CD8-positive, alpha-beta memory T cell (primary cell): ENCODE data around the gene TSPAN16. TPM values are rescaled to one million over a fixed set of nuclear protein-coding genes. Genes with fewer than 3 reads are reported as not detected.

ENCODE experiments used
- CTCF ChIA-PET: fragments of 350-600 bp; sonication (Branson Sonifier 250); formaldehyde crosslinking; loops from one replicate; lab custom pipeline; 2021; ENCODE audit warnings: antibody characterized with exemption; lab: Charles Lee
- POLR2A ChIA-PET: fragments of 350-600 bp; sonication (Branson Sonifier 250); formaldehyde crosslinking; loops from one replicate; lab custom pipeline; 2021; ENCODE audit warnings: antibody characterized with exemption; lab: Charles Lee
- DNase-seq, 5 donors: peaks; one replicate each; pipeline versions ENCODE4 v3.0.0 to v3.0.0-alpha.2; 2020 to 2022; ENCODE audit warnings: mixed read lengths in 1 of 5
- H3K27ac ChIP-seq: one replicate; pipeline ENCODE4 v1.7.0; 2013; ENCODE audit warnings: low read depth, mild to moderate bottlenecking, low read length, moderate library complexity
- H3K27me3 ChIP-seq: 2 replicates; pipeline ENCODE4 v1.7.0; 2013; ENCODE audit warnings: low read length, mild to moderate bottlenecking; ENCODE audit not compliant: insufficient read depth, poor library complexity, severe bottlenecking
- H3K36me3 ChIP-seq: 2 replicates; pipeline ENCODE4 v1.7.0; 2013; ENCODE audit warnings: mild to moderate bottlenecking, low read length, moderate library complexity; ENCODE audit not compliant: insufficient read depth
- H3K4me1 ChIP-seq: 2 replicates; pipeline ENCODE4 v1.7.0; 2013; ENCODE audit warnings: mild to moderate bottlenecking, low read length, moderate library complexity; ENCODE audit not compliant: insufficient read depth
- H3K4me3 ChIP-seq: 2 replicates; pipeline ENCODE4 v1.7.0; 2013; ENCODE audit warnings: mild to moderate bottlenecking, low read length
- H3K9me3 ChIP-seq: 2 replicates; pipeline ENCODE4 v1.7.0; 2013; ENCODE audit warnings: mild to moderate bottlenecking, low read length
- H3K27ac Mint-ChIP-seq, 8 donors: one replicate each; pipeline ENCODE4 v1.8.0; 2020 to 2021; ENCODE audit warnings: mixed read lengths in 8 of 8, mild to moderate bottlenecking in 6 of 8, inconsistent platforms in 3 of 8, moderate library complexity in 3 of 8
- H3K27me3 Mint-ChIP-seq, 2 donors: one replicate each; pipeline ENCODE4 v1.8.0; 2020 to 2021; ENCODE audit warnings: mixed read lengths in 2 of 2, mild to moderate bottlenecking in 1 of 2, moderate library complexity in 1 of 2
- H3K36me3 Mint-ChIP-seq, 3 donors: one replicate each; pipeline ENCODE4 v1.8.0; 2020 to 2021; ENCODE audit warnings: mixed read lengths in 3 of 3, inconsistent platforms in 1 of 3, mild to moderate bottlenecking in 1 of 3
- H3K4me1 Mint-ChIP-seq, 3 donors: one replicate each; pipeline ENCODE4 v1.8.0; 2020 to 2021; ENCODE audit warnings: mixed read lengths in 3 of 3, inconsistent platforms in 1 of 3, mild to moderate bottlenecking in 1 of 3
- H3K4me3 Mint-ChIP-seq, 7 donors: one replicate each; pipeline ENCODE4 v1.8.0; 2020 to 2021; ENCODE audit warnings: mixed read lengths in 7 of 7, mild to moderate bottlenecking in 6 of 7, moderate library complexity in 4 of 7, inconsistent platforms in 2 of 7
- H3K9me3 Mint-ChIP-seq, 5 donors: one replicate each; pipeline ENCODE4 v1.8.0; 2020 to 2022; ENCODE audit warnings: mixed read lengths in 5 of 5, mild to moderate bottlenecking in 3 of 5, moderate library complexity in 2 of 5, inconsistent platforms in 1 of 5
- polyA plus RNA-seq: library from polyadenylated mRNA; unstranded; fragments of 300-500 nt; fragmentation: Illumina TruSeq; gene quantifications from one replicate; pipeline ENCODE4 v1.2.3, GENCODE V29; 2021
- total RNA-seq, 2 experiments: library from RNA; stranded (reverse); gene quantifications; one replicate each; pipeline ENCODE4 v1.2.3, GENCODE V29; 2021

Gene TSPAN16
- total and polyA plus RNA-seq, 3 experiments from 2014 or later: not detected

DNA sequence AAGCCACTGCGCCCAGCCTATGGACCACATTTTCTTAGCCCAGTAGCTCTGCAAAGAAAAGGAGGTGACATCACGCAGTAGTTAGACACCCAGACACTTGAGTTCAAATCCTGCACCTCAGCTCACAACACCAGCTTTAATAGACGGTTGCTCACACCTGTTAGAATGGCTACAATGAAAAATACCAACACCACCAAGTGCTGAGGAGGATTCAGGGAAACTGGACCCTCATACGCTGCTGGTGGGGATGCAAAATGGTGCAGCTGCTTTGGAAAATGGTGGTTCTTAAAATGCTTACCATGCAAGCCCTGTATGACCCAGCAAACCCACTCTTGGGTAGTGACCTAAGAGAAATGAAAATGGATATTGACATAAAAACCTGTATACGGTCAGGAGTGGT, 22.0 kb upstream of the TSPAN16 start:
- Histone ChIP-seq H3K27me3 (peaks cover 20% of the 10 kb centered on the region), H3K36me3 (no peaks in the 10 kb centered on the region), H3K4me3 (no peak overlapping the region), H3K9me3 (no peaks in the 10 kb centered on the region), H3K27ac (no peak overlapping the region), H3K4me1 (no peaks in the 10 kb centered on the region)
- peaks cover 29 to 33% of the 10 kb centered on the region in 2 donors for H3K27me3 Mint-ChIP-seq
- H3K36me3 Mint-ChIP-seq: no peaks in the 10 kb centered on the region
- H3K9me3 Mint-ChIP-seq: peaks cover 0 to 13% (median 2%) of the 10 kb centered on the region in 5 donors
- no peak overlapping the region for H3K27ac Mint-ChIP-seq
- H3K4me3 Mint-ChIP-seq: no peak overlapping the region
- H3K4me1 Mint-ChIP-seq: no peaks in the 10 kb centered on the region
- ChIA-PET POLR2A (no interaction called here), CTCF (interaction anchor here (0.8 kb wide), 1 partner anchor 208 kb away, joined by 3 read pairs; no protein-coding TSS in a partner anchor)
- no peak for DNase-seq

GRCh38 chr19:11274533-11275086, 21.4 kb upstream of the TSPAN16 start:
- DNase-seq: no peak
- no peak overlapping the region for H3K27ac ChIP-seq
- POLR2A ChIA-PET: no interaction called here
- Mint-ChIP-seq H3K9me3 (peaks cover 2 to 18% (median 6%) of the 10 kb centered on the region in 5 donors), H3K36me3 (no peaks in the 10 kb centered on the region), H3K27ac (no peak overlapping the region), H3K27me3 (peaks cover 23 to 29% of the 10 kb centered on the region in 2 donors), H3K4me1 (peaks cover 3 to 5% (median 4%) of the 10 kb centered on the region in 3 donors), H3K4me3 (peak overlapping the region in 1 of 7 donors; percentile 23)
- no peaks in the 10 kb centered on the region for H3K36me3 ChIP-seq
- H3K27me3 ChIP-seq: peaks cover 15% of the 10 kb centered on the region
- H3K4me3 ChIP-seq: no peak overlapping the region
- peaks cover 5% of the 10 kb centered on the region for H3K4me1 ChIP-seq
- H3K9me3 ChIP-seq: no peaks in the 10 kb centered on the region
- CTCF ChIA-PET: interaction anchor here (0.8 kb wide), 1 partner anchor 208 kb away, joined by 3 read pairs; no protein-coding TSS in a partner anchor

- Mint-ChIP-seq H3K27ac (no peak overlapping the region), H3K27me3 (peaks cover 31 to 33% of the 10 kb centered on the region in 2 donors), H3K36me3 (no peaks in the 10 kb centered on the region), H3K4me1 (peaks cover 10 to 21% (median 18%) of the 10 kb centered on the region in 3 donors), H3K4me3 (no peak overlapping the region), H3K9me3 (peaks cover 4 to 25% (median 15%) of the 10 kb centered on the region in 5 donors)
- POLR2A ChIA-PET: interaction anchor here (0.6 to 1.1 kb wide), 2 partner anchors 12 to 84 kb away, joined by 4 to 5 read pairs; no protein-coding TSS in a partner anchor
- CTCF ChIA-PET: interaction anchor here (0.6 to 1.2 kb wide), 3 partner anchors 15 to 1782 kb away, joined by 3 to 4 read pairs (median 3); no protein-coding TSS in a partner anchor
- H3K9me3 ChIP-seq: no peaks in the 10 kb centered on the region
- H3K36me3 ChIP-seq: no peaks in the 10 kb centered on the region
- H3K27ac ChIP-seq: no peak overlapping the region
- DNase-seq: no peak
- peaks cover 15% of the 10 kb centered on the region for H3K27me3 ChIP-seq
- no peak overlapping the region for H3K4me3 ChIP-seq
- H3K4me1 ChIP-seq: peaks cover 17% of the 10 kb centered on the region
Measured at GRCh38 chr19:11278670-11279069, 17.3 kb upstream of the TSPAN16 start.

- H3K4me1 Mint-ChIP-seq: peaks cover 10 to 21% (median 18%) of the 10 kb centered on the region in 3 donors
- Histone ChIP-seq H3K9me3 (no peaks in the 10 kb centered on the region), H3K36me3 (no peaks in the 10 kb centered on the region), H3K4me3 (peak overlapping the region; percentile 6), H3K27ac (no peak overlapping the region), H3K4me1 (peaks cover 17% of the 10 kb centered on the region), H3K27me3 (peaks cover 10% of the 10 kb centered on the region)
- peak overlapping the region in 6 of 8 donors; percentile 9 to 94 (median 62) for H3K27ac Mint-ChIP-seq
- DNase-seq: peak in 4 of 5 donors; percentile 30 to 69 (median 60)
- H3K36me3 Mint-ChIP-seq: no peaks in the 10 kb centered on the region
- peaks cover 4 to 25% (median 15%) of the 10 kb centered on the region in 5 donors for H3K9me3 Mint-ChIP-seq
- POLR2A ChIA-PET: no interaction called here
- peak overlapping the region in 6 of 7 donors; percentile 30 to 81 (median 70) for H3K4me3 Mint-ChIP-seq
- peaks cover 26 to 35% of the 10 kb centered on the region in 2 donors for H3K27me3 Mint-ChIP-seq
- CTCF ChIA-PET: interaction anchor here (0.6 to 1.2 kb wide), 2 partner anchors 14 to 109 kb away, joined by 3 to 4 read pairs; no protein-coding TSS in a partner anchor
Measured at GRCh38 chr19:11279505-11280236, 16.3 kb upstream of the TSPAN16 start.

DNA sequence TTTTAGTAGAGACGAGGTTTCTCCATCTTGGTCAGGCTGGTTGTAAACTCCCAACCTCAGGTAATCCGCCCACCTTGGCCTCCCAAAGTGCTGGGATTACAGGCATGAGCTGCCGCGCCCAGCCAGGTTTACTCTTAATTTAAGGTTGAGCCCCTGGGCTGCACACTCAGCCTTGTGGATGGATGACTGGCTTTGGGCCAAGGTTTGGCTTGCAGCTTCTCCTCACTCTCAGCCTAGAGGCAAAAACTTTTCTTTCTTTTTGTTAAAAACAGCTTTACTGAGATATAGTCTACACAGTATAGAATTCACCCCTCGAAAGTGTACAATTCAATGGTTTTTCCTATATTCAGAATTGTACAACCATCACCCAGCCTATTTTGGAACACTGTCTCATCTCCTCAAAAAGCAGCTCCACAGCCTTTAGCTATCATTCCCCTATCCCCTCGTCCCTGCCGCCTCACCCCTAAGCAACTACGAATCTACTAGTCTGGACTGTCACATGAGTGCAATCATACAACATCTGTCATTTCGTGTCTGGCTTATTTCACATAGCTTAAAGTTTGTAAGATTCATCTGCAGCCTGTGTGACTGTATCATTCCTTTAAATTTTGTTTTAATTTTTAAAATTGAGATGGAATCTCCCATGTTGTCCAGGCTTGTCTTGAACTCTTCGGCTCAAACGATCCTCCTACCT, 14.5 kb upstream of the TSPAN16 start:
- ChIA-PET CTCF (interaction anchor here (1.6 kb wide), 1 partner anchor 201 kb away, joined by 3 read pairs; no protein-coding TSS in a partner anchor), POLR2A (interaction anchor here (0.6 kb wide), 1 partner anchor 1071 kb away, joined by 3 read pairs; no protein-coding TSS in a partner anchor)
- H3K27ac ChIP-seq: no peak overlapping the region
- no peak overlapping the region for H3K4me3 ChIP-seq
- Mint-ChIP-seq H3K9me3 (peaks cover 4 to 22% (median 15%) of the 10 kb centered on the region in 5 donors), H3K4me3 (no peak overlapping the region), H3K4me1 (peaks cover 10 to 21% (median 18%) of the 10 kb centered on the region in 3 donors), H3K27me3 (peaks cover 22 to 34% of the 10 kb centered on the region in 2 donors), H3K27ac (no peak overlapping the region), H3K36me3 (no peaks in the 10 kb centered on the region)
- H3K9me3 ChIP-seq: no peaks in the 10 kb centered on the region
- H3K27me3 ChIP-seq: peaks cover 4% of the 10 kb centered on the region
- DNase-seq: no peak
- H3K36me3 ChIP-seq: no peaks in the 10 kb centered on the region
- peaks cover 17% of the 10 kb centered on the region for H3K4me1 ChIP-seq

DNA sequence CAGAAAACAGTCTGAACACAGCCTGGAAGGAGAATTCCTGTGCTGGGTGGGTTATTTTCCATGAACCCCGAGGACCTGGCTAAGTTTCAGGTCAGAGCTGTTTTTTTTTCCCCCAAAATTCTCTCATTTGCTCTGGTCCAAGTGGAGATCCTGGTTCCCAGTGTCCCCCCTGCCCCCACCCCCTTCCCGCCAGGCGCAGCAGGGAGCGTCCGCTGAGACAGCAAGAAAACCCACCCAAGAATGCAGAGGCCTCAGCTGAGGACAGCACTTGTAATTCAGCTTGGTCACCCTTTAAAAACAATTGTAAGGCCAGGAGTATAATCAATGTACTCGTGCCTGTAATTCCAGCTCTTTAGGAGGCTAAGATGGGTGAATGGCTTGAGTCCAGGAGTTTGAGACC, 11.4 kb upstream of the TSPAN16 start:
- no peak overlapping the region for H3K4me3 ChIP-seq
- H3K4me1 ChIP-seq: peaks cover 12% of the 10 kb centered on the region
- ChIA-PET CTCF (no interaction called here), POLR2A (no interaction called here)
- Mint-ChIP-seq H3K4me3 (no peak overlapping the region), H3K27ac (no peak overlapping the region), H3K4me1 (peaks cover 8 to 16% (median 14%) of the 10 kb centered on the region in 3 donors), H3K9me3 (peaks cover 3 to 11% (median 8%) of the 10 kb centered on the region in 5 donors), H3K36me3 (no peaks in the 10 kb centered on the region), H3K27me3 (peaks cover 20 to 31% of the 10 kb centered on the region in 2 donors)
- H3K36me3 ChIP-seq: no peaks in the 10 kb centered on the region
- H3K27me3 ChIP-seq: no peaks in the 10 kb centered on the region
- H3K9me3 ChIP-seq: no peaks in the 10 kb centered on the region
- H3K27ac ChIP-seq: no peak overlapping the region
- DNase-seq: no peak

- CTCF ChIA-PET: interaction anchor here (1.5 kb wide), 1 partner anchor 196 kb away, joined by 3 read pairs; no protein-coding TSS in a partner anchor
- Mint-ChIP-seq H3K9me3 (peaks cover 0 to 3% (median 2%) of the 10 kb centered on the region in 5 donors), H3K36me3 (no peaks in the 10 kb centered on the region), H3K27ac (no peak overlapping the region), H3K4me1 (peaks cover 0 to 4% (median 4%) of the 10 kb centered on the region in 3 donors), H3K4me3 (no peak overlapping the region), H3K27me3 (peaks cover 17 to 41% of the 10 kb centered on the region in 2 donors)
- Histone ChIP-seq H3K4me3 (no peak overlapping the region), H3K9me3 (no peaks in the 10 kb centered on the region), H3K4me1 (no peaks in the 10 kb centered on the region), H3K27me3 (no peaks in the 10 kb centered on the region), H3K36me3 (no peaks in the 10 kb centered on the region), H3K27ac (no peak overlapping the region)
- POLR2A ChIA-PET: no interaction called here
- no peak for DNase-seq
Measured at GRCh38 chr19:11286312-11286974, 9.5 kb upstream of the TSPAN16 start.
